HG03378 (cell line): ENCODE data around the gene UNC13B.
"Not testable (repeated sequence)": the region's sequence is repeated elsewhere in the genome, so short reads cannot be mapped to it uniquely, and the experiment has no call there.

Experiments used
- ATAC-seq: cut with Tn5 transposase; IDR thresholded peaks from one replicate; pipeline ENCODE4 v1.9.1; 2021; ENCODE audit warnings: mild to moderate bottlenecking, moderate library complexity; ENCODE audit not compliant: unreplicated experiment

Gene UNC13B

GRCh38 chr9:35161713-35162604 lies at the start of gene UNC13B:
Gene UNC13B (plus strand): TSS chr9:35162009. CDS start chr9:35162284, 275 bp downstream.
- peak; percentile 52 for ATAC-seq

GRCh38 chr9:35112257-35113020 lies 49.4 kb upstream of the UNC13B start:
- no peak for ATAC-seq

DNA sequence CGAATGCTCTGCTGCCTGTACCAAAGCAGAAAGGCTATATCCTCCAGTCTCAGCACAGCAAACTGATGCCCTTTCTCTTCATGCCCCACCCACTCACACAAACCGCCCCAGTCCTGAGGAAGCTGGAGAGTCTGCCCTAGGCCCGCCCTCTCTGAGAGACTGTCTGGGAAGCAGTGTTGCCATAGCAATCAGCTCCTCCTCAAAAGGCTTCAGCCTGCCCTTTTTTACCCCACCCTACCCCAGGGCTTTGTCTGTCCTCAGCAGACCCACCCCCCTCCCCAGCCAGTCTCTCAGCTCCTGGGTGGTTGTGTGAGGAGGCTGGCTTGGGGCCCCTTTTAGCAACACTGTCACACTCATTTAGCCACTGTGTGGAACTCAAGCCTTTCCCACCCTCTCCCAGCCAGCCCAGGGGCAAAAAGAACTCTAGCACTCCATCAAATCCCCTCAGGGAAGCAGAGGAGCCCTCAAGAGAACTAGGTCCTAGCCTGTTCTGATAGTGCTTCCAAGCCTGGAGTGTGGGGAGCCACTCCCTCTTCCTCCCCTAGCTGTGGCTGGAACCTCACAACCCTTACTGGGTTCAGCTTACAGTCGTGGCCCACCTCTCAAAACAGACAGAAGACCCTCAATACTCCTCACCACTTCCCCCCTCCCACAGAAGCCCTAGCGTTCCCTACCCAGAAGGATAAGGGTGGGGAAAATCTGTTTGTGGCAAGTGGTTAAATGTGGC lies 47.5 kb upstream of the UNC13B start:
- peak; percentile 24 for ATAC-seq

- ATAC-seq, result no peak
Observed at GRCh38 chr9:35114840-35115628, 46.8 kb upstream of the UNC13B start.

DNA sequence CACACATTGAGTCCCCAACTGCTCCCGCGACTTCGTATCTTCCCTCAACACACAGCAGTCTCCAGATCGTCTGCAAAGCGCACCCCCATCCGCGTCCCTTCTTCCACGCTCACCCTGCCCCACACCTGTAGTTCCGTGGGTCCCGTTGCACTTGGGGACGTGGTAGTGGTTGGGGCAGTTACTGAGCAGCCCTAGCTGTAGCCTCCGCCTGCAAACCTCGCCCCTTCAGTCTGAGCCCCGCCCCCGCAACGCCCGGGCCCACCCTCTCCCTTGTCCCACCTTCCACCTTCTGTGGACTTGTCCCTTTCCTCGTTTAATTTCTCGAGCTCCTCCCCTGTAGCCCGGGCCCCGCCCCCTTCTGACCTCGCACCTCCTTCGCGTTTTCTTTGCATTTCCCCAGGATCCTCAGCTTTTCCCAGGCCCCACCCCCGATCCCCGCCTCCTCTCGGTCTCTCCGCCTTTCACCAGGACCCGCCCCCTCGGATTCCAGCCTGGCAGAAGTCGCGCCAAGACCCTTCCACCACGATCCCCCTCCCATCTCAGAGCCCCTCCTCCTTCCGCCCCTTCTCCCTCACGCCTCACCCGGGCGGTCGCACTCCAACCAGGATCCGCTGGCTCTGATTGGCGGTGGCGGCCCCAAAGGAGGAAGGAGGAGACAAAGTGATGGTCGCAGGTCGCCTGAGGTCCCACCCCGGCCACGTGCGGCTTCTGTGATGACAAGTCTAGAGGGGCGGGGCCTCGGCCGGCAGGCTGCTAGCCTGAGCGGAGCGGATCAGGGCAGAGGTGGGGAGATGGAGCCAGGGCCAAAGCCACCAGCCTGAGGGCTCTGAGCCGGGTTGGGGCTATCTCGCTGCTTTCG lies 45.9 kb upstream of the UNC13B start, which contains the start of gene ATOSB:
Gene ATOSB, minus strand, starts transcription at position 183 of the 859 bp plus-strand sequence. CDS start 7,588 bp downstream, outside the sequence.
- ATAC-seq, result peak; percentile 49

GRCh38 chr9:35116539-35116897 lies 45.3 kb upstream of the UNC13B start:
- ATAC-seq, result no peak

DNA sequence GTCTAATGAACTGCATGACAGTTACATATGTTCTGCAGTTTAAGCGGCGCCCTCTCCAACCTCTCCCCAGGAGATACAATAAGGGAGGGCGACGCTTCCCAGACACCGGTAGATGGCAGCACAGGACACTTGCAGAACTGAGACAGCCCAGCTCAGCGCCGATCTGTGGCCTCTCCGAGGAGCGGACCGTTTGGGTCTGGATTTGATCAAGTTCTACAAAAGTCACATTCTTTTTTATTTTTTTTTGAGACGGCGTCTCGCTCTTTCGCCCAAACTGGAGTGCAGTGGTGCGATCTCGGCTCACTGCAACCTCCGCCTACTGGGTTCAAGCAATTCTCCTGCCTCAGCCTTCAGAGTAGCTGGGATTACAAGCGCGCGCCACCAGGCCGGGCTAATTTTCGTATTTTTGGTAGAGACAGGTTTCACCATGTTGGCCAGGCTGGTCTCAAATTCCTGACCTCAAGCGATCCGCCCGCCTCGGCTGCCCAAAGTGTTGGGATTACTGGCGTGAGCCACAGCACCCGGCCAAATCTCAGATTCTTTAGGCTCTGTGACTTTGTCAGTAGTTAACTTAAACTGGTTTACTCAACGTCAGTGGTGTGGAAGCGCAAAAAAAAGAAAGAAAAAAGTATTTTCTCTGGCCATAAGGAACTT lies 44.8 kb upstream of the UNC13B start:
- ATAC-seq, result peak; percentile 54

- no peak for ATAC-seq
Observed at GRCh38 chr9:35134920-35135319, 26.9 kb upstream of the UNC13B start.

GRCh38 chr9:35135988-35136387 lies 25.8 kb upstream of the UNC13B start:
- no peak for ATAC-seq

GRCh38 chr9:35136866-35137265 lies 24.9 kb upstream of the UNC13B start:
- ATAC-seq, result no peak

- no peak for ATAC-seq
Observed at GRCh38 chr9:35140093-35140492, 21.7 kb upstream of the UNC13B start.

- ATAC-seq, result no peak
Observed at GRCh38 chr9:35142037-35142436, 19.8 kb upstream of the UNC13B start.

DNA sequence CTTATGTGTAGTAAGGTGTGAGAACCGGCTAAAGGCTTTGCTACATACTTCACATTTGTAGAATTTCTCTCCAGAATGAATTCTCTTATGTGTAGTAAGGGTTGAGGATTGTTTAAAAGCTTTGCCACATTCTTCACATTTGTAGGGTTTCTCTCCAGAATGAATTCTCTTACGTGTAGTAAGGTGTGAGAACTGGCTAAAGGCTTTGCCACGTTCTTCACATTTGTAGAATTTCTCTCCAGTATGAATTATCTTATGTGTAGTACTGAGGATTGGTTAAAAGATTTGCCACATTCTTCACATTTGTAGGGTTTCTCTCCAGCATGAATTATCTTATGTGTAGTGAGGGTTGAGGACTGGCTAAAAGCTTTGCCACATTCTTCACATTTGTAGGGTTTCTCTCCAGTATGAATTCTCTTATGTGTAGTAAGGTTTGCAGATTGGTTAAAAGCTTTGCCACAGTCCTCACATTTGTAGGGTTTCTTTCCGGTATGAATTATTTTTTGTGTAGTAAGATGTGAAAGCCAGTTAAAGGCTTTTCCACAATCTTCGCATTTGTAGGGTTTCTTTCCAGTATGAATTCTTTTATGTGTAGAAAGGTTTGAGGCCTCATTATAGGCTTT lies 13.8 kb upstream of the UNC13B start:
- not testable (repeated sequence) for ATAC-seq

- ATAC-seq, result no peak
Observed at GRCh38 chr9:35152926-35153325, 8.9 kb upstream of the UNC13B start.

DNA sequence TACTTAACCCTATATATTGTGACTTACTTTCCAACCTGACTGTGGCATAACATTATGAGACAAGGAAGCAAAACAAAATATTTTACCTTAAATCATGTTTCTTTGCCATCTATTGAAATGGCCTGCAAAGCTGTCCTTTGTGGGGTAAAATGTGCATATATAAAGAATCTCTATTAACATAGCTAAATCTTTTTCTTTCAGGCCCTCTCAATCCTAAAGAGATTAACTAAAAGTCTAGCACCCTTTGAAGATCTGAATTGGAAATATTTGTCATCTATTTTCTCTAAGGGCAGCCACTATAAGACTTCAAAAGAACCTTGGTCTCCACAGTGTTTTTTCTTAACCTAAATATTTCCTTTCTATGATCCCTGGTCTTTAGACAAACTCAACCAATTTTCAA lies 5.0 kb upstream of the UNC13B start:
- no peak for ATAC-seq

GRCh38 chr9:35157836-35158235 lies 4.0 kb upstream of the UNC13B start:
- not testable (repeated sequence) for ATAC-seq

DNA sequence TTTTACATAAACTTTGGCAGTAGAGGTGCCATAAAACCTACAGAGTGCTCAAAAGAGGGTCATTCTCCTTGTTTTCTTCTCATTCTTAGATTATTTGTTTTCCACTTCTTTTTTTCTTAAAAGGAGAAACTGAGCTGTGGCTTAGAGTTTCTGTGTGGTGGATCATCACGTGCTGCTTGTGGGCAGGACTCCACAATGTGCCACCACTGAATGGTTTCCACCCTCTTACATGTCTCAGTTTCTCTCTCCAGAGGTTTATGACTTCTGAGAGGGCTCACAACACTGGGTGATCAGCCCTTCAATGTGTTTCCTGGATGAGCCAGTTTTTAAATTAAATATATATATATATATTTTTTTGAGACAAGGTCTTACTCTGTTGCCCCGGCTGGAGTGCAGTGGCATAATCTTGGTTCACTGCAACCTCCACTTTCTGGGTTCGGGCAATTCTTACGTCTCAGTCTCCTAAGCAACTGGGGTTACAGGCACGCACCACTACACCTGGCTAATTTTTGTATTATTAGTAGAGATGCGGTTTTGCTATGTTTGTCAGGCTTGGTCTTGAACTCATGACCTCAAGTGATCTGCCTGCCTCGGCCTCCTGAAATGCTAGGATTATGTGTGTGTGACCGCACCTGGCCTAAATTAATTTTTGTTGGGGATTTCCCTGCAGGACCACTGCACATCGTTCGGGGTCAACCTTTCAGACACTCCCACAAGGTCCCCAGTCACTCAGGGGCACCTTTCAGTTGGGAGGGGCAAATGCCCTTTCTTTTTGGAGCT lies 3.1 kb upstream of the UNC13B start:
- ATAC-seq, result no peak
